Psoas muscle (tissue), 8 donors: Measurements from ENCODE around the gene YWHAG. TPM values are rescaled to one million over a fixed set of nuclear protein-coding genes. Genes with fewer than 3 reads are reported as not detected.

Experiments used
- ATAC-seq, 4 donors: fragments of 200-7000 bp; cut with Tn5 transposase; one replicate each; pipeline ENCODE4 v1.9.1; 2020; ENCODE audit warnings: moderate library complexity in 3 of 4, mild to moderate bottlenecking in 2 of 4
- DNase-seq, 2 donors: peaks; one replicate each; pipeline ENCODE4 v3.0.0-alpha.2; 2020
- H3K27ac ChIP-seq: fragments of 200-600 bp; one replicate; pipeline ENCODE4 v1.8.0; 2022
- H3K27me3 ChIP-seq, 3 donors: fragments of 200-600 bp in 1 of 3; one replicate each; pipeline versions ENCODE4 v1.6.1 to v1.8.0; 2013 to 2022; ENCODE audit warnings: low read length in 2 of 3, mild to moderate bottlenecking in 2 of 3, moderate library complexity in 1 of 3; ENCODE audit not compliant: insufficient read depth in 3 of 3
- H3K36me3 ChIP-seq, 2 donors: fragments of 200-600 bp in 1 of 2; one replicate each; pipeline versions ENCODE4 v1.6.1 to v1.8.0; 2013 to 2022; ENCODE audit warnings: low read depth in 1 of 2, mild to moderate bottlenecking in 1 of 2, moderate library complexity in 1 of 2; ENCODE audit not compliant: insufficient read depth in 1 of 2
- H3K4me1 ChIP-seq: fragments of 200-600 bp; one replicate; pipeline ENCODE4 v1.8.0; 2022
- H3K4me3 ChIP-seq: fragments of 200-600 bp; one replicate; pipeline ENCODE4 v1.8.0; 2022; ENCODE audit warnings: mild to moderate bottlenecking
- H3K9me3 ChIP-seq: fragments of 200-600 bp; one replicate; pipeline ENCODE4 v1.8.0; 2022
- WGBS, 3 donors: extraction: QIAGEN DNeasy Blood & Tissue Kit; methylation state at CpG; one replicate each; pipeline versions ENCODE4 v1.1.6 to v1.1.7; 2013; 5-methylcytosine and 5-hydroxymethylcytosine counted together
- intact Hi-C, 2 donors: fragments of 100-400 bp; cut with DNase I; formaldehyde crosslinking; loops; one replicate each; pipeline versions ENCODE4 v1.11.0 to v1.14.2; 2022
- polyA plus RNA-seq, 3 donors: library from polyadenylated mRNA; stranded (reverse); fragments of 200-250 nt; gene quantifications; one replicate each; pipeline ENCODE4 v1.2.3, GENCODE V29; 2013
- total RNA-seq, 4 donors: library from RNA; stranded (reverse); fragmentation: NEBNext Ultra II Directional in 2 of 4; extraction: Animal tissue kit (Norgen Biotek cat#: 25700) in 2 of 4; gene quantifications; one replicate each; pipeline versions ENCODE4 v1.2.1 to v1.2.4, GENCODE V29; 2021 to 2023
- TF ChIP-seq, protein P1 (sequence below): fragments of 200-600 bp; IDR thresholded peaks from one replicate; pipeline ENCODE4 v1.8.0; 2022; ENCODE audit warnings: antibody characterized with exemption
- donor health status: healthy with polysubstance abuse.
- donor health status: DM: no; HTN: no; CAD: no; lungs with moderate emphysema.
- donor health status: Bipolar disorder and iron deficiency.
- donor health status: healthy.
- donor health status: DM: yes; HTN: yes; CAD: no.
- donor health status: DM: no; HTN: no; CAD: no.
- donor health status: DM: no; HTN: no; CAD: no.
- donor health status: DM: yes; HTN: yes; CAD: no.

Gene YWHAG
- total and polyA plus RNA-seq, 7 donors = 204 to 523 (median 398) TPM

DNA sequence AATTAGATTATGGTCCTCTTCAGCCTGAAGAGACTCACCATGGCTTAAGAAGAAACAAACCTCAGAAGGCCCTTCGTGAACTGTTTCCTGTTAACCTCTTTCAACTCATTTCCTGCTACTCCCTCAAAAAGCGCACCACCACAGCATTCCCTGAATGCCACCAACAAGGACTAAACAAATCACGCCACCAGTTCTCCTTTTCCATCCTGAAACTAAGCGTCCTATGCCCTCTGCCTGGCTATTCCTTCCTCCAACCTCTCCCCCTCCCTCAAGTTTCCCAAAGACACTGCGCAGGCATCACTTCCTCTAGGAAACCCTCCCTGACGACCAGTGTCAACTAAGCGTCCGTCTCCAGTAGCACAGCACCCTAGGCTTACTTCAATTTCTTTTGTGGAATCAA lies 12.0 kb downstream of the YWHAG start:
- intact Hi-C loops = no loop called here
- TF ChIP-seq, protein P1, sequence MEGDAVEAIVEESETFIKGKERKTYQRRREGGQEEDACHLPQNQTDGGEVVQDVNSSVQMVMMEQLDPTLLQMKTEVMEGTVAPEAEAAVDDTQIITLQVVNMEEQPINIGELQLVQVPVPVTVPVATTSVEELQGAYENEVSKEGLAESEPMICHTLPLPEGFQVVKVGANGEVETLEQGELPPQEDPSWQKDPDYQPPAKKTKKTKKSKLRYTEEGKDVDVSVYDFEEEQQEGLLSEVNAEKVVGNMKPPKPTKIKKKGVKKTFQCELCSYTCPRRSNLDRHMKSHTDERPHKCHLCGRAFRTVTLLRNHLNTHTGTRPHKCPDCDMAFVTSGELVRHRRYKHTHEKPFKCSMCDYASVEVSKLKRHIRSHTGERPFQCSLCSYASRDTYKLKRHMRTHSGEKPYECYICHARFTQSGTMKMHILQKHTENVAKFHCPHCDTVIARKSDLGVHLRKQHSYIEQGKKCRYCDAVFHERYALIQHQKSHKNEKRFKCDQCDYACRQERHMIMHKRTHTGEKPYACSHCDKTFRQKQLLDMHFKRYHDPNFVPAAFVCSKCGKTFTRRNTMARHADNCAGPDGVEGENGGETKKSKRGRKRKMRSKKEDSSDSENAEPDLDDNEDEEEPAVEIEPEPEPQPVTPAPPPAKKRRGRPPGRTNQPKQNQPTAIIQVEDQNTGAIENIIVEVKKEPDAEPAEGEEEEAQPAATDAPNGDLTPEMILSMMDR = no peak
- H3K36me3 ChIP-seq = peaks cover 3 to 73% of the 10 kb centered on the region in 2 donors
- peak overlapping the region; percentile 2 for H3K4me3 ChIP-seq
- peaks cover 84% of the 10 kb centered on the region for H3K4me1 ChIP-seq
- peak overlapping the region; percentile 73 for H3K27ac ChIP-seq
- H3K27me3 ChIP-seq = no peaks in the 10 kb centered on the region
- ATAC-seq (peak in 1 of 4 donors; percentile 3), DNase-seq (no peak)
- no peaks in the 10 kb centered on the region for H3K9me3 ChIP-seq
- 64 to 68% (median 66%) methylated on average over 8 of the region's 8 CpGs for WGBS, 3 donors

DNA sequence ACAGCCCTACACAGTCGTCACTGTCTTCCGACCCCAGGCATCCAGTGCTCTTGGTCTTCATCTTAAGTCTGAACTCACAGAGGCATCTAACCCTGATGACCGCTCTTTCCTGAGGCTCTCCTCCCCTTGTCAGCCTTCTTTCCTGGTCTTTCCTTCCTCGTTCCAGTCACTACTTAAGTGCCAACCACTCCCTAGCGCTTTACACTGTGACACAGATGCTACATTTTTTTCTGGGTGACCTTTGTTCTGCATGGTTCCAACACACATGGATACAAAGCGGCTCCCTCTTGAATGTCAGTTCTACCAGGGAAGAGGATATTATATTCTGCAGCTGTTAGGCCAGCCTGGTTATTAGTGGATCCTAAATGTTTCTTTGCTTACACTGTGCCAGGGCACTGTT lies 12.7 kb downstream of the YWHAG start:
- intact Hi-C loops = no loop called here
- 35 to 51% (median 41%) methylated on average over 6 of the region's 6 CpGs for WGBS, 3 donors
- Histone ChIP-seq H3K4me1 (peaks cover 85% of the 10 kb centered on the region), H3K4me3 (peak overlapping the region; percentile 2), H3K9me3 (no peaks in the 10 kb centered on the region), H3K27me3 (no peaks in the 10 kb centered on the region), H3K27ac (peak overlapping the region; percentile 73), H3K36me3 (peaks cover 3 to 73% of the 10 kb centered on the region in 2 donors)
- TF ChIP-seq, protein P1 = no peak
- ATAC-seq (peak; percentile 52 to 77 (median 73)), DNase-seq (no peak)

- DNase-seq (no peak), ATAC-seq (no peak)
- H3K4me3 ChIP-seq = no peak overlapping the region
- H3K9me3 ChIP-seq = no peaks in the 10 kb centered on the region
- H3K27ac ChIP-seq = peak overlapping the region; percentile 56
- peaks cover 3 to 65% of the 10 kb centered on the region in 2 donors for H3K36me3 ChIP-seq
- TF ChIP-seq, protein P1 = no peak
- H3K4me1 ChIP-seq = peaks cover 87% of the 10 kb centered on the region
- H3K27me3 ChIP-seq = no peaks in the 10 kb centered on the region
- intact Hi-C loops = no loop called here
- 91 to 94% (median 94%) methylated on average over 6 of the region's 6 CpGs for WGBS, 3 donors
Measured at GRCh38 chr7:76343931-76344321, 14.9 kb downstream of the YWHAG start.

- TF ChIP-seq, protein P1 = no peak
- Histone ChIP-seq H3K27me3 (no peaks in the 10 kb centered on the region), H3K4me3 (no peak overlapping the region), H3K4me1 (peaks cover 87% of the 10 kb centered on the region), H3K36me3 (peaks cover 3 to 59% of the 10 kb centered on the region in 2 donors), H3K9me3 (no peaks in the 10 kb centered on the region), H3K27ac (peak overlapping the region; percentile 56)
- no peak for DNase-seq
- no peak for ATAC-seq
- 89 to 95% (median 93%) methylated on average over 6 of the region's 6 CpGs for WGBS, 3 donors
- intact Hi-C loops = no loop called here
Measured at GRCh38 chr7:76343294-76343930, 15.4 kb downstream of the YWHAG start.

- TF ChIP-seq, protein P1 = no peak
- Histone ChIP-seq H3K9me3 (no peaks in the 10 kb centered on the region), H3K36me3 (peaks cover 3 to 55% of the 10 kb centered on the region in 2 donors), H3K27me3 (no peaks in the 10 kb centered on the region), H3K27ac (peak overlapping the region; percentile 84), H3K4me1 (peaks cover 87% of the 10 kb centered on the region), H3K4me3 (no peak overlapping the region)
- ATAC-seq = no peak
- intact Hi-C loops = no loop called here
- WGBS, 3 donors = 74 to 88% (median 83%) methylated on average over 5 of the region's 5 CpGs
- DNase-seq = no peak
Measured at GRCh38 chr7:76342222-76342621, 16.6 kb downstream of the YWHAG start.
